Measurements from ENCODE around the gene CACFD1. TPM values are rescaled to one million over a fixed set of nuclear protein-coding genes. Genes with fewer than 3 reads are reported as not detected.

Gene CACFD1
- total and polyA plus RNA-seq, 9 of the 15 experiments (the other 6 are each of a cell fraction or from before 2014, with no cell fraction given): 0.11 to 1.4 (median 1.1) TPM; not detected in 2

DNA sequence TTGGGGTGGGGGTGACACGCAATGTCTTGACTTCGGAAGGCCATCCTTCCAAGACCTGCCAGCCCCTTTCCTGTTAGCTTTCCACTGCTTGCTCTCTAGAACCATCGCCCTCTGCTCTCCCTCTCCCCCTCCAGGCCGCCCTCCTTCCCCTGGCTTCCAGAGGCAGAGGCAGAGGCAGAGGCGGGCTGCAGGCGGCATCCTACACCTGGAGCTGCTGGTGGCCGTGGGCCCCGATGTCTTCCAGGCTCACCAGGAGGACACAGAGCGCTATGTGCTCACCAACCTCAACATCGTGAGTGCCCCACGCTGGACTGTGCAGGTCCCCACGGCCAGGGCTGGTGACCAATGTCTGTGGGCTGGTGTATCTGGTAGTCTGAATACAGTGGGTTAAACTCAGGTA, 35.6 kb upstream of the CACFD1 start:
- 37% methylated on average over 9 of the region's 12 CpGs for WGBS (ENCODE audit: insufficient coverage, low coverage, missing lambda C conversion rate)

More for the DNA sequence above, 35.6 kb upstream of the CACFD1 start:
- Histone ChIP-seq H3K79me2 (ENCODE audit: control insufficient read depth, insufficient read depth, low read length) (no peaks in the 10 kb centered on the region), H3K27ac (ENCODE audit: extremely low read depth, low read depth, low read length) (no peak overlapping the region), H3K27me3 (ENCODE audit: control insufficient read depth in 2 of 2, insufficient read depth in 2 of 2, low read length in 2 of 2) (peaks cover 24 to 34% of the 10 kb centered on the region in 2 experiments), H3K9me3 (replicated peaks; ENCODE audit: control insufficient read depth, insufficient read depth, low read depth, low read length) (no peaks in the 10 kb centered on the region), H3K4me3 (no peak overlapping the region), H3K4me2 (ENCODE audit: insufficient read depth, low read length) (no peak overlapping the region), H4K20me1 (replicated peaks; ENCODE audit: control insufficient read depth, insufficient read depth, low read length) (no peaks in the 10 kb centered on the region), H3K9ac (ENCODE audit: insufficient read depth in 1 of 2, low read depth in 2 of 2, low read length in 2 of 2) (no peak overlapping the region; a peak in 1 of 4 replicates), H3K4me1 (replicated peaks in 1 of 2; ENCODE audit: control insufficient read depth in 2 of 2, insufficient read depth in 2 of 2, low read length in 2 of 2) (peaks cover 16 to 31% of the 10 kb centered on the region in 2 experiments; a peak in 4 of 5 replicates), H2AFZ (ENCODE audit: low read depth, low read length) (no peak overlapping the region), H3K36me3 (ENCODE audit: control insufficient read depth, insufficient read depth, low read length) (no peaks in the 10 kb centered on the region), H3K9me1 (ENCODE audit: control insufficient read depth, insufficient read depth, low read length) (peaks cover 3% of the 10 kb centered on the region)
- FAIRE-seq: no peak
- no TSS peak for BruUV-seq (replicated peaks)
- no peak for DNase-seq (ENCODE audit: extremely low read depth in 1 of 4, low spot score in 3 of 4)
- in situ Hi-C loops (cut with MboI) (no loop called here), intact Hi-C loops (cut with micrococcal nuclease) (no loop called here)
- TF ChIP-seq SLC30A9 (CRISPR knock-in tag; IDR thresholded peaks at IDR 0.05) (no peak), RBM22 (IDR thresholded peaks at IDR 0.05; ENCODE audit: low read depth, low read length, poor library complexity, severe bottlenecking) (no peak), FOXA1 (IDR thresholded peaks at IDR 0.05; ENCODE audit: borderline replicate concordance) (no peak), ZNF407 (IDR thresholded peaks at IDR 0.05; ENCODE audit: low read depth) (no peak), HDGF (IDR thresholded peaks at IDR 0.05) (no peak), EP300 (IDR thresholded peaks at IDR 0.05; ENCODE audit: low read length) (no peak)
- CTCF ChIA-PET (ENCODE audit: low intra/inter-chr PET ratio): no interaction called here
- POLR2A ChIA-PET: no interaction called here
- ATAC-seq: no peak
